WI38 (cell line): Measurements from ENCODE around the gene LTA4H.

Experiments used
- H3K4me3 ChIP-seq: 2 replicates; pipeline ENCODE4 v1.5.1; 2011; ENCODE audit warnings: low read depth, mild to moderate bottlenecking, control low read depth, low read length
- TF ChIP-seq, protein P1 (sequence below): IDR thresholded peaks from 2 replicates; pipeline ENCODE4 v1.5.1; 2012; ENCODE audit warnings: low read depth, mild to moderate bottlenecking, control low read depth, low read length

The LTA4H gene

DNA sequence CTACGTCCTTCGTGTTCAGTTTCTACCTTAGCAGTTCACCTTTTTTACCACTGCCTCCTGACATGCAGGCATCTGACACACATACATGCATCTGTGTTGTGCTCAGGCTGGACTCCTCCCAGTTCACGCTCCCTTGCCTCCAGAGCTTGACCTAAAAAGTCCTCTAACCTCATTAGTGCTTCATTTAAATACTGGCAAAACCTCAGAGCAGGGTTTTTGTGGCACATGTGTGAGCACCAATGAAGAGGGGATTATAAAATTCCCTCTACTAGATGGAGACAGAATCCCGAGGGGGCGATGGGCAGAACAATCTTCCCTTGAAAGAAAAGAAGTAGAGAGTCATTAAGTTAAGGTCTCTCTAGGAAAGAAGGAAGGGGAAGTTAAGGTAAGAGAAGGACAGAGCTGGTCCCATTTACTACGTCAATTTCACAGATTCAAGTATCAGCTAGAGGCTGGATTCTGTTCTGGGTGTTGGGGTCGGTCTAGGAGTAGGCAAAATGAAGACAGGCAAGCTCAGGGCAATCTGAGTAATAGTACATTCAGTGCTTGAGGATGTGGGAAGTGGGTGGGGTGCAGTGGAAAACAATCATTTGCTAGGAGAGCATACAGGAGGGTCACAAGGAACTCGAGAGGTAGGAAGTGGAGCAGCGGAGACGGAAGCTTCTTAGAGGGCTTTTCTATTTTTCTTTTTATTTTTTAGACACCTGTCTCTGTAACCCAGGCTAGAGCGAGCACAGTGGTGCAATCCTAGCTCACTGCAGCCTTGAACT, 46.7 kb downstream of the LTA4H start:
- TF ChIP-seq, protein P1, sequence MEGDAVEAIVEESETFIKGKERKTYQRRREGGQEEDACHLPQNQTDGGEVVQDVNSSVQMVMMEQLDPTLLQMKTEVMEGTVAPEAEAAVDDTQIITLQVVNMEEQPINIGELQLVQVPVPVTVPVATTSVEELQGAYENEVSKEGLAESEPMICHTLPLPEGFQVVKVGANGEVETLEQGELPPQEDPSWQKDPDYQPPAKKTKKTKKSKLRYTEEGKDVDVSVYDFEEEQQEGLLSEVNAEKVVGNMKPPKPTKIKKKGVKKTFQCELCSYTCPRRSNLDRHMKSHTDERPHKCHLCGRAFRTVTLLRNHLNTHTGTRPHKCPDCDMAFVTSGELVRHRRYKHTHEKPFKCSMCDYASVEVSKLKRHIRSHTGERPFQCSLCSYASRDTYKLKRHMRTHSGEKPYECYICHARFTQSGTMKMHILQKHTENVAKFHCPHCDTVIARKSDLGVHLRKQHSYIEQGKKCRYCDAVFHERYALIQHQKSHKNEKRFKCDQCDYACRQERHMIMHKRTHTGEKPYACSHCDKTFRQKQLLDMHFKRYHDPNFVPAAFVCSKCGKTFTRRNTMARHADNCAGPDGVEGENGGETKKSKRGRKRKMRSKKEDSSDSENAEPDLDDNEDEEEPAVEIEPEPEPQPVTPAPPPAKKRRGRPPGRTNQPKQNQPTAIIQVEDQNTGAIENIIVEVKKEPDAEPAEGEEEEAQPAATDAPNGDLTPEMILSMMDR, result no peak
- no peak overlapping the region for H3K4me3 ChIP-seq

DNA sequence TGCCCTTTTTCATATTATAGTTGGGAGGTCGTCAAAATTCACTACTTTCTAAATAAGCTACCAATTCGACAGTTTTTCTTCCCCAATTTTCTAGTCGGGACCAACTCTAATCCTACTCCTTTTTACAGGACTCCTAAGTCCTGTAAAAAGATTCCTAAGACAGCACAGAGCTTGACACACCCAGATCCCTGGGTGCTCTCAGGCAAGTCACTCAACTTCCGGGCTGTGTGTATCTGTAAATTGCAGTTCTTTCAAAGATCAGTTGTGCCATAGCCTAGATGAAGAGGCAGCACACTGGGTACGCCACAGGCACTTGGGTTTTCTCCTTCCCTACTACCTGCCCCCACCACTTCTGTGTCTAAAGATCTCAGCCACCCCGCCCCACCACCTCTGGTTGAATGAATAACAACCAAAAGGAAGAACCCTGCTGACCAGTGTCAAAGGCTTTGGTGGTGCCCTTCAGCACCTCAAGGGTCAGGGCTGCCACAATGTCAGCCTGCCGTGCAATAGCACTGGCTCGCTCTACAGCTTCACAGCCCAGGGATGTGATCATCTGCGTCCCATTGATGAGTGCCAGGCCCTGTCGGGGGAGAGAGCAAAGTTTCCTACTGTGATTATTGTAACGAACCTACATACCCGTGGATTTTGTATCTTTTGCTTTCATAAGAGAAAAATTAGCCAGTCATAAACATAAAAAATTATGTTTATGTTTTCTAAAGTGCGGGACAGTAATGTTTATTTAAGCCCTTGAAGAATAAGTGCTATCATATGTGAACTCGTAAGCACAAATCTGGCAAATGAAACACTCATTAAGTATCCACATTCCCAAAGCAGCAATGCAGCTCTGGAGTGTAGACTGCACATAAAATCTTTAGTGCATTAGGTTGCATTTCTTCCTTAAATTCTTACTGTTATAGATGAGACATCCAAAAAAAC, 48.5 kb downstream of the LTA4H start:
- TF ChIP-seq, protein P1, result no peak

DNA sequence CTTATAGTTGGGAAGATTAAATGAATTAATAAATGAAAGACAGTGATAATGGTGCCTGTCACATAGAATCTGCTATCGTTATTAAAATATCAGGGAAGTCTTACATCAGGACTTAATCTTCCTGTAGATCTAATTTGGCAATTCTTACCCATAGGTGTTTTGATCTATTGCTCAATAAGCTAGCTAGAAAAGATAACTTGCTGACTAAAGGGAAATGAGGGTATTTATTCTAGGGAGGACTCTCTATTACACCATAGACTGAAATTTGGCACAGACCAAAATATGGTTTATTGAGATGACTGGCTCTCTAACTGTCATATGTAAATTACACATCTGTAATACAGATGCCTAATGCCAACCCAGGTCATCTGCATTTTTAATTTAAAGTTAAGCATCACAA, 50.7 kb downstream of the LTA4H start:
- H3K4me3 ChIP-seq, result no peak overlapping the region
- TF ChIP-seq, protein P1, result no peak

More for the DNA sequence above, 48.5 kb downstream of the LTA4H start:
- H3K4me3 ChIP-seq, result no peak overlapping the region

DNA sequence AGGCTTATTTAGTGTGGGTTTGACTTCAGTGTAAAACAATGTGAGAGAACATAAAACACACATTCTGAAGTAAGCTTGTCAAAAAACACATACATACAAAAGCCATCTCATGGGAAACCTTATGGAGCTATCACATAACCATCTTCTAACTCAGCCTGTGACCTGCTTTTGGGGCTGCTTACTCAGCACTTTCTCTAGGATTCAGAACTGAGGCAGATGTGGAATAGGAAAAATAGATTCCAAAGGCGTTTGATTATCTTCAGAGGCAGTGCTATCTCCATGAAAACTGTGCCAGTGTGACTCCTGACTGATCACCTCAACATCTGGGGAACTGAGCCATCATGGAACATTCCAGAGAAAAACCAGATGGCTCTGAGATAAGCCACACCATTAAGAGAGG, 52.8 kb downstream of the LTA4H start:
- no peak overlapping the region for H3K4me3 ChIP-seq
- TF ChIP-seq, protein P1, result no peak

DNA sequence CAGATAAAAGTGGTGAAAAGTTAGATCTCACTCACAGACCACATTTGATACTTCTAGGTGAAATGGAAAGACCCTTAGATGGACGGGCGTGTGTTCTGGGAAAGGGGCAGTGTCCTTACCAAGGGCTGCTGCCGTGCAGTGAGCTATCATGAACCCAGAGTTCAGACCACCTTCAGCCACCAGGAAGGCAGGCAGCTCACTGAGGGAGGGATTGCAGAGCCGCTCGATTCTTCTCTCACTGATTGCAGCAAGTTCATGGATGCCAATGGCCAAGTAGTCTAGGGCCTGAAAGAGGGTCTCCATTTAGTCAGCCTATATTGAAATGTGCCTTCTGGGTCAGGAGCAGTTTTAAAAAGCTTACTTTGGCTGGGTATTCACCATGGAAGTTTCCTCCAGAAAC, 55.0 kb downstream of the LTA4H start:
- TF ChIP-seq, protein P1, result no peak
- H3K4me3 ChIP-seq, result no peak overlapping the region

DNA sequence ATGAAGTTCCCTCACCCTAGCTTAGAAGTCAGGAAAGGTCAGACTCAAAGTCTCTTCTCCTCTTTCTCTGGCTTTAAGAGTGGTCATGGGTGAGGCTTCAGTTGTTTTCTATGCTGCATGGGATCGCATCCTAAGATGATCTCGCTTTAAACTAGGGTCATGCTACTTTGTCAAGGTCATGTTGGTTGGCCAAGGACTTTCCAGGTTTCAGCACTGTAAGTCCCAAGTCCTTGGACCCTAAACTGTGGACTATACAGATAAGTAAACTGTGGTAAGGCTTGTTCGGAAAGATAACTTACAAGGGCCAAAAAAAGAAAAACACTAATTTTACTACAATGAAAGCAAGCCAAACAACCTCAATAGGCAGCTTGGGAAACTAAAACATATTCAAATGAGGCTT, 56.6 kb downstream of the LTA4H start:
- H3K4me3 ChIP-seq, result no peak overlapping the region
- TF ChIP-seq, protein P1, result no peak

DNA sequence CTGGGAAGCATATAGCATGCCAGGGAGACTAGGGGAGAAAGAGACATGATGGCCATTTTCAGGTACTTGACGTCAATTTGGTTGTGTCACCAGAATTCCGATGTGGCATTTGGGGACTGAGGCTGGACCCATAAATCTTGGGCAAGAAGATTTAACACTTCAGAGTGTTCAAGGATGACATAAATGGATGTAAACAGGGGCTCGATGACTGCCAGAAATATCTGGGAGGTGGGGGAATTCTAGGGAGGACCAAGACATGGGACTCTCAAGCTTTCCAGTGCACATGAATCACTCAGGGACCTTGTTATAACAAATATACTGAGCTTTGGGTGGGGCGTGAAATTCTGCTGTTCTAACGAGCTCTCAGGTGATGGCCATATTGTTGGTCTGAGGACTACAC, 57.0 kb downstream of the LTA4H start:
- H3K4me3 ChIP-seq, result no peak overlapping the region
- TF ChIP-seq, protein P1, result no peak
